ENCODE results near the gene INSRR.

The INSRR gene

GRCh38 chr1:156858959-156859522, at the start of gene INSRR:
Gene INSRR (minus strand): TSS chr1:156859117. CDS start chr1:156858621, 496 bp downstream.
- no peak for DNase-seq

- DNase-seq = no peak
These were observed 49.6 kb upstream of the INSRR start for GRCh38 chr1:156908541-156908940.

- DNase-seq = no peak
These were observed 47.4 kb upstream of the INSRR start for GRCh38 chr1:156906206-156906906.

DNA sequence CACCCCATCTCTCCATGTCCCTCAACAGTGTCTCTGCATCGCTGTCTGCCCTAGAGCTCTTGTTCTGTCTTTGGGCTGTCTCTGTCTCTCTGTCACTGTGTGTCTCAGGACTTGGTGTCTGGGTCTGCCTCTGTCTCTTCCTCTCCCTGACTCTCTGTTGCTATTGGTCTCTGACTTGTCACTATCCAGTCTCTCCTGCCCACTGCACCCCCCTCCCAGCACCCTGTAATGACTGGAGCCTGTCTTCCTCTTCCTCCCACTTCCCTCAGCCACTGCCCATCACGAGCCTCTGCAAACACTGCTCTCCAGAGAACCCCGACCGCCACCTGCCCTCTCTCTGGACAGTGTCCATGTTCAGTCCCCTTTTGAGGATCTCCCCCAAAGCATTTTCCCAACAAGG, 46.7 kb upstream of the INSRR start:
- DNase-seq = no peak

DNA sequence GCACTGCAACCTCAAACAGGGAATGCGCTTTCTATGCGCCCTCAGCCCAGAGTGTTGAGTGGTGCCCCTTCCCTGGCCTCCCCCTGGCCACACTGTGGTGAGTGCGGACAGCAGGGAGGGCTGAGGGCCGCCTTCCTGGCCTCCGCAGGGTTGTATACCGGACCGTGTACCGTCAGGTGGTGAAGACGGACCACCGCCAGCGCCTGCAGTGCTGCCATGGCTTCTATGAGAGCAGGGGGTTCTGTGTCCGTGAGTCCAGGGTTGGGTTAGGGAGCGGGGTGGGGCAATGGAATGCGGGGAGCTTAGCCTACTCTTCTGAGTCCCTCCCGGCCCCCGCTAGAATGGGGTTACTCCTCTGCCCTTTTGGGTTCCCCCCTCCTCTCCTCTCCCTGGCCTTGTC, 46.3 kb upstream of the INSRR start:
- DNase-seq = no peak

DNA sequence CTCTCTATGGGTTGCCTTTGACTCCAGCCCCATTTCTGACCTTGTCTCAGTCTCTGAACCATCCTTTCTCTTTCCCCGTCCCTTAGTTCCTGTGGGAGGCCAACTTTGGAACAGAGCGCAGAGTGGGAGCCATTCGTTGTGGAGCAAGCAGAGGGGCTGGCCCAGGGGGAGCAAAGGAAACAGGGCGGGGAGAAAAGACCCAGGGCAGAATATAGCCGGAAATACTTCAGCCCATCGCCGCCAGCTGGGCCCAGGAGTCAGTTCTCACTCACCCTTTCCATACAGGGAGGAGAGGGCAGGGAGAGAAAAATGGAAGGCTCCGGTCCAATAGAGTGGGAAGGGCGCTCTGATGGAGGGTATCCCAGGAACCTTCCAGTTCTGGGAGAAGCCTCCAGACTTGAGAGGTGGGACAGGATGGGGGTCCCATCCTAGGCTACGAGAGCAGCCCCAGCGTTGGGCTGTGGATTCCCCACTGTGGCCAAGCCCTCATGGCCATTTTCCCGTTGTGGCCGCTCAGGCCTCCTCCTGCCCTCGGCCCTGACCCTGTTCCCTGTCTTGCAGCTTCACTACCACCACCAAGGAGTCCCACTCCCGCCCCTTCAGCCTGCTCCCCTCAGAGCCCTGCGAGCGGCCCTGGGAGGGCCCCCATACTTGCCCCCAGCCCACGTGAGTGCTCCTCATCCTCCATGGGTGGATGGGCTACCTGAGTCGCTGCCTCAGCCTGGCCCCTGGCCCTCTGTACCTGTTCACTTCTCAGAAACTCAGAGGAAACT, 45.5 kb upstream of the INSRR start:
- DNase-seq = no peak

- DNase-seq = no peak
These were observed 44.6 kb upstream of the INSRR start for GRCh38 chr1:156903328-156904091.

GRCh38 chr1:156901966-156902915, 43.3 kb upstream of the INSRR start:
- no peak for DNase-seq

DNA sequence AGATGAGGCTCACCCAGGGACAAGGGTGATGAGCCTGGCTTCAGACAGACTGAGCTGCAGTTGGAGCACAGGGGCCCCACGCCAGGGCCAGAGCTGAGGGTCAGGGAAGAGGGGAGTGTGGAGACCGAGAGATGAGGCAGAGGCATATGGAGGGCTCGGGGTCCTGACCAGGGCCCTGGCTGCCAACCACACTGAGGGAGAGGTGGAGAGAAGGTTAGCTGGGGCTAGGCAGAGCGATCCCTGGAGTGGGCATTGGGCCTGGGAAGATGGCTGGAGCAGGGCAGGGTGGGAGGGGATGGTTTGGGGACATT, 42.6 kb upstream of the INSRR start:
- DNase-seq = no peak

DNA sequence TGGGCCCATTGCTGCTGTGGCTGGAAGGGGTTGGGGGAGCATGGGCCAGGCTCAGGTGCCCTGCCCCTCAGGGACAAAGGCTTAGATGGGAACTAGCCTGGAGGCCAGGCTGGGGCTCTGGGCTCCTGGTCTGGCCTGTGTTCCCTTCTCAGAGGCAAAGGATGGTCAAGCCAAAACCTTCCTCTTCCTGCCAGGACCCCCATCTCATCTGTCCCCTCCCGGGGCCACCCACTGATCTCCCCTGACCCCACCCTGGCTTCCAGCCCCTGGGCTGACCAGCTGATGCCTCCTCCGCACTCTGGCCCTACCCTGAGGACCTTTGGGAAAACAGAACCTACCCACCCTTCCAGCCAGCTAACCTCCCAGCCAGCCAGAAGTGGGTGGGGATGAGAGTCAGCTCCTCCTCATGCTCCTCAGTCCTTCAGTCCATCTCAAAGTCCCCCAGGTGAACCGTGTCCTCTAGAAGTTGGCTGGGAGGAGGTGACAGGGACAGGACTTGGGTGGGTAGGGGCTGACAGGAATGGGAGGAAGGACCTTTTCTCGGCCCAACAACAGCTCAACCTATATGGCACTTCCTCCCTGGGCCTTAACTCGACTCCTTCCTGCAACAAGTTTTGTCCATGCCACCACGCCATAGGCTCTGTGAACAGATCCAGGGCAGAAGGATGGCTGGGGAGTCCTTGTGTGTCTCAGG, 42.1 kb upstream of the INSRR start:
- no peak for DNase-seq

GRCh38 chr1:156899956-156900718, 41.2 kb upstream of the INSRR start:
- DNase-seq = no peak

- DNase-seq = no peak
These were observed 40.2 kb upstream of the INSRR start for GRCh38 chr1:156898971-156899664.

DNA sequence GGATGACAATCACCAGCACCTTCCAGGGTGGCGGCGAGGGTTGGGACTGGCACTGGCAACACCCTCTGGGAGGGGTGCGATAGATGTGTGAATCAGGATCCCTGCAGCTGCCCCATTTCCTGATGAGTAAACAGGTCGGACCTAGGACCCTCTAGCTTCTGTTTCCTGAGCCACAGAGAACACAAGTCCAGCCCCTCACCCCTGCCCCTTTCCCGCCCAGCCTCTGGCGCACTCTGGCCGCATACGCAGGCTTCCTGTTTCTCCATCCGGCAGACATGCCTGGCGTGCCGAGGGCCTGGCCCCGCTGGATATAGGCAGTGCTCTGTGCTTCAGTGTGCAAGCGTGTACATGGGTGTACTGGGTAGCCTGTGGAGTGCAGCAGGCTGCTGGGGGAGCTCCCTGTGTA, 39.2 kb upstream of the INSRR start:
- peak; percentile 11 for DNase-seq

DNA sequence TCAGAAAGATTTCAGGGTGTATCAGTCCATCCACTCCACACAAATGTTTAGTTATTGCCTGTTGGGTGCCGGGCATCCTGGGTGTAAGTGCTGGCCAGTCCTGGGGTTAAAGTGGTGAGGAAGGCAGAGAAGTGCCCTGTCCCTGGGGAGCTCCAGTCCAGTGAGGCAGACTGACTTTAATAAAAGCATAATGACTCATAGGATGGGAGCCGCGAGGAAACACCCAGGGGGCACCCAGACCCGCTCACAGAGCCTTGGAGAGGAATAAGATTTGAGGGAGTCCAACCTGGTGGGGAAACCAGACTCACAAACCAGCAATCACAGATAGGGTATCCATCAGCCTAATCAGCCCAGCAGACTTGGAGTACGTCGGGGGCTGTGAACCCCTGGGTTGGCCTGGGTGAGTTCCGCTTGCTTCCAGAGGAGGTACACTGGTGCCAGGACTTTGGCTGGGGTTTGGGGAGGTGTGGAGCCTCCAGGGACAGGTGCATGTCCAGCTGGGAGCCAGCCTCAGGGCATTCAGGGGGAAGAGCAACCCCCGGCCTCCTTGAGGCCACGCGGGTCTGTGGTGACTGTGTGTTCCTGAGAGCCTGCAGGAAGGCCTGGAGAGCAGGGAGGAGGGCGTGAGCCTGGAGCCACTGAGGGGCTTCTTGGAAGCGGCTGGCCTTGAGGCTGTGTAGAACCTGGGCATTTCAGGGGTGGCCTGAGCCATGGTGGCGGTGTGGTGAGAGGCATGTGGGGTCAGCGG, 38.3 kb upstream of the INSRR start:
- no peak for DNase-seq

- no peak for DNase-seq
These were observed 37.6 kb upstream of the INSRR start for GRCh38 chr1:156896490-156897033.

GRCh38 chr1:156895927-156896326, 37.0 kb upstream of the INSRR start:
- DNase-seq = no peak

DNA sequence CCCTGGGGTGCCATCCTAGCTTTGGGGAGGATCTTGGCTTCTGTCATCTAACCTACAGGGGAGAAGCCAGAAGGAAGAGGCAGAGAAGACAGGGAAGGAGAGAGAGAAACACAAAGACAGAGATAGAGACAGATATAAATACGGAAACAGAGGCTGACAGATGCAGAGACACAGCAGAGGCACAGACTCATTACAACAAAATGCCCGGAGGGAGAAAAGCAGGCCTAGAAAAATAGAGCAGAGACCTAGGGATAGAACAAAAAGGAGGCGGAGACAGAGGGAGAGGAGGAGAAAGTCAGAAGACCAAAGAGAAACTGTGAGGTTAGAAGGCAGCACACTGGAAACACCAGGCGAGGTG, 36.5 kb upstream of the INSRR start:
- no peak for DNase-seq

- no peak for DNase-seq
These were observed 36.0 kb upstream of the INSRR start for GRCh38 chr1:156894711-156895454.

DNA sequence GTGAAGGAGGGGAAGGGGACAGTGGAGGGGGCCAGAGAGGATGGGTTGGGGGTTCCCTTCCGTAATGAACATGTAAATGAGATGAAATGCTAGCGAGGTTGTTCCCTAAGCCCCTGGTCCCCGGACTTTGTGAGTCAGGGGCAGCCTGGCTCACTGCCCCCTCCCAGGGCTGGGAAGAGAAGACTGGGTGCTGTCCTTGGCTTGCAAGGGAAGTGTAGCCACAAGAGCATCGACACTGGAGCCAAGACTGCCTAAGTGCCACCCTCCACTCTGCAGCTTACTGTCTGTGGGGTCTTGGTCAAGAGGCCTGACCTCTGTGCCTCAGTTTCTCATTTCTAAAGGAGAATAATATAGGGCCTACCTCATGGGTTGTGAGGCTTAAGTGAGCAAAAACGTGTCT, 35.1 kb upstream of the INSRR start:
- no peak for DNase-seq

Measured in CD4-positive, alpha-beta T cell treated with Interleukin-6 for 4 hours (primary cell).